HCT116 (cell line): Measurements from ENCODE around the gene PRSS57. TPM values are rescaled to one million over a fixed set of nuclear protein-coding genes. Genes with fewer than 3 reads are reported as not detected.

Experiments
- ATAC-seq: fragments of 200-7000 bp; cut with Tn5 transposase; 2 replicates; pipeline ENCODE4 v1.9.1; 2020; ENCODE audit warnings: mild to moderate bottlenecking, moderate library complexity
- BruUV-seq: library from RNA; stranded (reverse); fragments of 400-500 nt; replicated peaks from 2 replicates; lab custom pipeline; 2021; lab: Mats Ljungman, UMichigan
- CTCF ChIA-PET: fragments of 300-600 bp; sonication (Branson Sonifier 250); formaldehyde crosslinking; loops from one replicate; lab custom pipeline; 2021; ENCODE audit warnings: antibody characterized with exemption; lab: Charles Lee
- POLR2A ChIA-PET: fragments of 300-600, 350-600 bp; sonication (Branson Sonifier 250); formaldehyde crosslinking; loops from one replicate; lab custom pipeline; 2021; ENCODE audit warnings: antibody characterized with exemption; lab: Charles Lee
- RAD21 ChIA-PET, 2 experiments: fragments of 300-600 bp; sonication (Branson Sonifier 250); formaldehyde crosslinking; loops; one replicate each; lab custom pipeline; 2023; ENCODE audit warnings: low total read pairs in 2 of 2; ENCODE audit not compliant: uncharacterized antibody in 2 of 2, unreplicated experiment in 2 of 2, low non-redundant PET in 1 of 2; lab: Charles Lee
- DNase-seq: peaks from one replicate; pipeline ENCODE4 v3.0.0-alpha.2; 2010; ENCODE audit warnings: low read depth, low spot score
- H2AFZ ChIP-seq: fragments of 200-600 bp; shearing (Covaris generic), sonication (generic); 2 replicates; pipeline ENCODE4 v1.6.1; 2017; ENCODE audit warnings: low read depth, mixed run types, mixed read lengths, antibody characterized with exemption, low read length; ENCODE audit not compliant: poor library complexity, severe bottlenecking
- H3K27ac ChIP-seq: 2 replicates; pipeline ENCODE4 v1.5.1; 2012; ENCODE audit warnings: low read depth, low read length
- H3K27me3 ChIP-seq: fragments of 200-600 bp; sonication (generic); 2 replicates; pipeline ENCODE4 v1.6.1; 2016; ENCODE audit warnings: mixed run types, low read length, mixed read lengths; ENCODE audit not compliant: insufficient read depth
- H3K36me3 ChIP-seq, 2 experiments: fragments of 200-500 bp in 1 of 2; fragments of 200-600 bp in 1 of 2; sonication (Bioruptor generic) in 1 of 2; sonication (generic) in 1 of 2; 2 replicates each; pipeline versions ENCODE4 v1.5.1 to v1.6.1; 2014 to 2016; ENCODE audit warnings: low read length in 2 of 2, inconsistent platforms in 1 of 2, mixed read lengths in 1 of 2, mixed run types in 1 of 2; ENCODE audit not compliant: insufficient read depth in 2 of 2, control insufficient read depth in 1 of 2
- H3K4me1 ChIP-seq, 2 experiments: fragments of 200-600 bp in 1 of 2; sonication (generic) in 1 of 2; 2 replicates each; pipeline versions ENCODE4 v1.5.1 to v1.6.1; 2012 to 2017; ENCODE audit warnings: low read length in 2 of 2, inconsistent platforms in 1 of 2, mild to moderate bottlenecking in 1 of 2, mixed read lengths in 1 of 2, mixed run types in 1 of 2, moderate library complexity in 1 of 2; ENCODE audit not compliant: insufficient read depth in 2 of 2, control insufficient read depth in 1 of 2
- H3K4me2 ChIP-seq: fragments of 200-600 bp; sonication (generic); 2 replicates; pipeline ENCODE4 v1.6.1; 2017; ENCODE audit warnings: mixed run types, low read length, mixed read lengths
- H3K4me3 ChIP-seq, 2 experiments: fragments of 200-600 bp in 1 of 2; sonication (generic) in 1 of 2; replicated peaks in 1 of 2; 2 replicates each; pipeline ENCODE4 v1.5.1; 2011 to 2016; ENCODE audit warnings: low read length in 2 of 2, control low read depth in 1 of 2, low read depth in 1 of 2, mild to moderate bottlenecking in 1 of 2, mixed read lengths in 1 of 2, mixed run types in 1 of 2
- H3K79me2 ChIP-seq: fragments of 200-600 bp; sonication (generic); 2 replicates; pipeline ENCODE4 v1.6.1; 2017; ENCODE audit warnings: mild to moderate bottlenecking, mixed run types, low read length, moderate library complexity, mixed read lengths; ENCODE audit not compliant: insufficient read depth
- H3K9ac ChIP-seq: fragments of 200-600 bp; sonication (generic); 2 replicates; pipeline ENCODE4 v1.6.1; 2016; ENCODE audit warnings: low read length, mixed read lengths
- H3K9me2 ChIP-seq: fragments of 200-600 bp; sonication (generic), shearing (Covaris generic); 2 replicates; pipeline ENCODE4 v1.6.1; 2017; ENCODE audit warnings: mixed run types, mild to moderate bottlenecking, moderate library complexity; ENCODE audit not compliant: insufficient read depth
- H3K9me3 ChIP-seq, 2 experiments: fragments of 200-500 bp in 1 of 2; fragments of 200-600 bp in 1 of 2; sonication (Bioruptor generic) in 1 of 2; sonication (generic) in 1 of 2; 2 replicates each; pipeline ENCODE4 v1.6.1; 2014 to 2017; ENCODE audit warnings: low read length in 2 of 2, mixed read lengths in 2 of 2, inconsistent platforms in 1 of 2, low read depth in 1 of 2, mild to moderate bottlenecking in 1 of 2, mixed run types in 1 of 2, moderate library complexity in 1 of 2; ENCODE audit not compliant: control insufficient read depth in 1 of 2, insufficient read depth in 1 of 2
- H4K20me1 ChIP-seq: fragments of 200-600 bp; sonication (generic), shearing (Covaris generic); 2 replicates; pipeline ENCODE4 v1.6.1; 2017; ENCODE audit warnings: mixed run types, mild to moderate bottlenecking, moderate library complexity; ENCODE audit not compliant: insufficient read depth
- CBX3 ChIP-seq: IDR thresholded peaks from 2 replicates; pipeline ENCODE4 v1.6.1; 2012; ENCODE audit warnings: low read depth
- EGR1 ChIP-seq: IDR thresholded peaks from 2 replicates; pipeline ENCODE4 v1.6.1; 2012; ENCODE audit warnings: low read depth
- EZH2phosphoT487 ChIP-seq: fragments of 200-600 bp; IDR thresholded peaks from 2 replicates; pipeline ENCODE4 v1.6.1; 2018; ENCODE audit warnings: antibody characterized with exemption, borderline replicate concordance
- FOSL1 ChIP-seq: IDR thresholded peaks from 2 replicates; pipeline ENCODE4 v1.6.1; 2012; ENCODE audit warnings: low read depth
- JUND ChIP-seq: IDR thresholded peaks from 2 replicates; pipeline ENCODE4 v1.6.1; 2012
- MAX ChIP-seq: IDR thresholded peaks from 2 replicates; pipeline ENCODE4 v1.6.1; 2012
- SIN3A ChIP-seq: IDR thresholded peaks from 2 replicates; pipeline ENCODE4 v1.6.1; 2012; ENCODE audit warnings: low read depth
- SP1 ChIP-seq: IDR thresholded peaks from 2 replicates; pipeline ENCODE4 v1.6.1; 2012; ENCODE audit warnings: low read depth
- YY1 ChIP-seq: IDR thresholded peaks from 2 replicates; pipeline ENCODE4 v1.6.1; 2011; ENCODE audit warnings: low read length, low read depth, moderate library complexity, mild to moderate bottlenecking; ENCODE audit not compliant: insufficient replicate concordance; ENCODE audit errors: extremely low read depth
- intact Hi-C: fragments of 100-400 bp; cut with micrococcal nuclease; formaldehyde crosslinking; loops from 2 replicates; pipeline ENCODE4 v1.10.0; 2022
- total RNA-seq: library from RNA; stranded (reverse); gene quantifications from one replicate; pipeline ENCODE4 v1.2.1, GENCODE V29; 2021; ENCODE audit not compliant: unreplicated experiment
- TF ChIP-seq, protein P1 (sequence below): IDR thresholded peaks from 2 replicates; pipeline ENCODE4 v1.6.1; 2011; ENCODE audit warnings: mild to moderate bottlenecking, low read length, moderate library complexity; ENCODE audit not compliant: insufficient replicate concordance; ENCODE audit errors: extremely low read depth
- TF ChIP-seq, protein P2 (sequence below): IDR thresholded peaks from 2 replicates; pipeline ENCODE4 v1.6.1; 2012
- TF ChIP-seq, protein P3 (sequence below): IDR thresholded peaks from 2 replicates; pipeline ENCODE4 v1.6.1; 2012; ENCODE audit warnings: low read depth

The PRSS57 gene
- total RNA-seq, 1 experiment from 2014 or later, result not detected

- H4K20me1 ChIP-seq, result no peaks in the 10 kb centered on the region
- H3K4me3 ChIP-seq, result peak overlapping the region; percentile 37 to 57
- no peaks in the 10 kb centered on the region for H3K27me3 ChIP-seq
- peaks cover 6 to 24% of the 10 kb centered on the region in 2 experiments for H3K4me1 ChIP-seq
- TF ChIP-seq MAX, result no peak
- TF ChIP-seq YY1, result no peak
- TF ChIP-seq SIN3A, result no peak
- TF ChIP-seq FOSL1, result no peak
- TF ChIP-seq, protein P1, sequence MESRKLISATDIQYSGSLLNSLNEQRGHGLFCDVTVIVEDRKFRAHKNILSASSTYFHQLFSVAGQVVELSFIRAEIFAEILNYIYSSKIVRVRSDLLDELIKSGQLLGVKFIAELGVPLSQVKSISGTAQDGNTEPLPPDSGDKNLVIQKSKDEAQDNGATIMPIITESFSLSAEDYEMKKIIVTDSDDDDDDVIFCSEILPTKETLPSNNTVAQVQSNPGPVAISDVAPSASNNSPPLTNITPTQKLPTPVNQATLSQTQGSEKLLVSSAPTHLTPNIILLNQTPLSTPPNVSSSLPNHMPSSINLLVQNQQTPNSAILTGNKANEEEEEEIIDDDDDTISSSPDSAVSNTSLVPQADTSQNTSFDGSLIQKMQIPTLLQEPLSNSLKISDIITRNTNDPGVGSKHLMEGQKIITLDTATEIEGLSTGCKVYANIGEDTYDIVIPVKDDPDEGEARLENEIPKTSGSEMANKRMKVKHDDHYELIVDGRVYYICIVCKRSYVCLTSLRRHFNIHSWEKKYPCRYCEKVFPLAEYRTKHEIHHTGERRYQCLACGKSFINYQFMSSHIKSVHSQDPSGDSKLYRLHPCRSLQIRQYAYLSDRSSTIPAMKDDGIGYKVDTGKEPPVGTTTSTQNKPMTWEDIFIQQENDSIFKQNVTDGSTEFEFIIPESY, result no peak
- no peak for TF ChIP-seq CBX3
- TF ChIP-seq, protein P2, sequence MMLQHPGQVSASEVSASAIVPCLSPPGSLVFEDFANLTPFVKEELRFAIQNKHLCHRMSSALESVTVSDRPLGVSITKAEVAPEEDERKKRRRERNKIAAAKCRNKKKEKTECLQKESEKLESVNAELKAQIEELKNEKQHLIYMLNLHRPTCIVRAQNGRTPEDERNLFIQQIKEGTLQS, result no peak
- TF ChIP-seq, protein P3, sequence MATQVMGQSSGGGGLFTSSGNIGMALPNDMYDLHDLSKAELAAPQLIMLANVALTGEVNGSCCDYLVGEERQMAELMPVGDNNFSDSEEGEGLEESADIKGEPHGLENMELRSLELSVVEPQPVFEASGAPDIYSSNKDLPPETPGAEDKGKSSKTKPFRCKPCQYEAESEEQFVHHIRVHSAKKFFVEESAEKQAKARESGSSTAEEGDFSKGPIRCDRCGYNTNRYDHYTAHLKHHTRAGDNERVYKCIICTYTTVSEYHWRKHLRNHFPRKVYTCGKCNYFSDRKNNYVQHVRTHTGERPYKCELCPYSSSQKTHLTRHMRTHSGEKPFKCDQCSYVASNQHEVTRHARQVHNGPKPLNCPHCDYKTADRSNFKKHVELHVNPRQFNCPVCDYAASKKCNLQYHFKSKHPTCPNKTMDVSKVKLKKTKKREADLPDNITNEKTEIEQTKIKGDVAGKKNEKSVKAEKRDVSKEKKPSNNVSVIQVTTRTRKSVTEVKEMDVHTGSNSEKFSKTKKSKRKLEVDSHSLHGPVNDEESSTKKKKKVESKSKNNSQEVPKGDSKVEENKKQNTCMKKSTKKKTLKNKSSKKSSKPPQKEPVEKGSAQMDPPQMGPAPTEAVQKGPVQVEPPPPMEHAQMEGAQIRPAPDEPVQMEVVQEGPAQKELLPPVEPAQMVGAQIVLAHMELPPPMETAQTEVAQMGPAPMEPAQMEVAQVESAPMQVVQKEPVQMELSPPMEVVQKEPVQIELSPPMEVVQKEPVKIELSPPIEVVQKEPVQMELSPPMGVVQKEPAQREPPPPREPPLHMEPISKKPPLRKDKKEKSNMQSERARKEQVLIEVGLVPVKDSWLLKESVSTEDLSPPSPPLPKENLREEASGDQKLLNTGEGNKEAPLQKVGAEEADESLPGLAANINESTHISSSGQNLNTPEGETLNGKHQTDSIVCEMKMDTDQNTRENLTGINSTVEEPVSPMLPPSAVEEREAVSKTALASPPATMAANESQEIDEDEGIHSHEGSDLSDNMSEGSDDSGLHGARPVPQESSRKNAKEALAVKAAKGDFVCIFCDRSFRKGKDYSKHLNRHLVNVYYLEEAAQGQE, result no peak
- TF ChIP-seq SP1, result no peak
- no peak for TF ChIP-seq EGR1
- TF ChIP-seq EZH2phosphoT487, result no peak
- TF ChIP-seq JUND, result no peak
- no peaks in the 10 kb centered on the region for H3K79me2 ChIP-seq
- H3K27ac ChIP-seq, result no peak overlapping the region
- ChIA-PET RAD21 (no interaction called here), POLR2A (no interaction called here), CTCF (no interaction called here)
- intact Hi-C loops, result no loop called here
- H3K9me3 ChIP-seq, result no peaks in the 10 kb centered on the region
- BruUV-seq, result no TSS peak
- H2AFZ ChIP-seq, result no peak overlapping the region
- ATAC-seq (peak; percentile 1; the same call in 1 of the 2 replicates), DNase-seq (no peak)
- H3K9me2 ChIP-seq, result no peaks in the 10 kb centered on the region
- H3K36me3 ChIP-seq, result no peaks in the 10 kb centered on the region
- H3K9ac ChIP-seq, result peak overlapping the region; percentile 43; the same call in 1 of the 2 replicates
- peak overlapping the region; percentile 89 for H3K4me2 ChIP-seq
These were observed 56.4 kb downstream of the PRSS57 start for GRCh38 chr19:638906-639252.

Other genes with a start within 250 kb of the PRSS57 start
- gene SHC2, start 234.4 kb downstream of the PRSS57 start, total RNA-seq, result 2.5 TPM
- gene MADCAM1, start 199.0 kb downstream of the PRSS57 start, total RNA-seq, result 0.57 TPM
- gene TPGS1, start 188.0 kb downstream of the PRSS57 start, total RNA-seq, result 19.1 TPM
- 87.4 TPM for gene CDC34, start 163.7 kb downstream of the PRSS57 start, total RNA-seq
- gene GZMM, start 151.4 kb downstream of the PRSS57 start, total RNA-seq, result 0.59 TPM
- gene BSG, start 122.9 kb downstream of the PRSS57 start, total RNA-seq, result 603 TPM
- 2.4 TPM for gene HCN2, start 105.6 kb downstream of the PRSS57 start, total RNA-seq
- 138 TPM for gene POLRMT, start 61.9 kb downstream of the PRSS57 start, total RNA-seq
- gene FGF22, start 55.6 kb downstream of the PRSS57 start, total RNA-seq, result 1.5 TPM
- gene RNF126, start 32.2 kb downstream of the PRSS57 start, total RNA-seq, result 93.8 TPM
- 29.1 TPM for gene FSTL3, start 19.1 kb downstream of the PRSS57 start, total RNA-seq
- gene PALM, start 13.5 kb upstream of the PRSS57 start, total RNA-seq, result 43.7 TPM
- 38.2 TPM for gene MISP, start 55.7 kb upstream of the PRSS57 start, total RNA-seq
- gene PTBP1, start 102.0 kb upstream of the PRSS57 start, total RNA-seq, result 676 TPM
- 0.27 TPM for gene PLPPR3, start 126.5 kb upstream of the PRSS57 start, total RNA-seq
- not detected for gene AZU1, start 132.4 kb upstream of the PRSS57 start, total RNA-seq
- 2.7 TPM for gene PRTN3, start 145.5 kb upstream of the PRSS57 start, total RNA-seq
- gene ELANE, start 156.9 kb upstream of the PRSS57 start, total RNA-seq, result not detected
- gene CFD, start 164.2 kb upstream of the PRSS57 start, total RNA-seq, result 80.2 TPM
- gene MED16, start 197.7 kb upstream of the PRSS57 start, total RNA-seq, result 73.6 TPM
- not detected for gene RNU6-9, start 198.0 kb upstream of the PRSS57 start, total RNA-seq
- 92.3 TPM for gene R3HDM4, start 217.8 kb upstream of the PRSS57 start, total RNA-seq
- 5.9 TPM for gene KISS1R, start 221.9 kb upstream of the PRSS57 start, total RNA-seq
- 21.8 TPM for gene ARID3A, start 230.6 kb upstream of the PRSS57 start, total RNA-seq